Smooth muscle cell (in vitro differentiated cells): ENCODE data around the gene RABGAP1. TPM values are rescaled to one million over a fixed set of nuclear protein-coding genes. Genes with fewer than 3 reads are reported as not detected.

Experiments
- DNase-seq: peaks from one replicate; lab custom pipeline; 2025; ENCODE audit not compliant: unreplicated experiment; lab: John Stamatoyannopoulos, UW
- H2AFZ ChIP-seq: fragments of 200-600 bp; sonication (generic); 2 replicates; pipeline ENCODE4 v1.6.0; 2016; ENCODE audit warnings: antibody characterized with exemption, low read depth, mild to moderate bottlenecking
- H3F3A ChIP-seq: fragments of 200-600 bp; sonication (generic); 2 replicates; pipeline ENCODE4 v1.6.0; 2017; ENCODE audit warnings: antibody characterized with exemption, low read depth
- H3K27ac ChIP-seq: fragments of 200-600 bp; sonication (generic); 2 replicates; pipeline ENCODE4 v1.5.1; 2016; ENCODE audit warnings: low read depth, mild to moderate bottlenecking
- H3K27me3 ChIP-seq: fragments of 200-600 bp; sonication (generic); 2 replicates; pipeline ENCODE4 v1.6.1; 2016; ENCODE audit warnings: low read depth, mild to moderate bottlenecking
- H3K36me3 ChIP-seq: fragments of 200-600 bp; sonication (generic); 2 replicates; pipeline ENCODE4 v1.5.1; 2016; ENCODE audit warnings: low read depth
- H3K4me1 ChIP-seq: fragments of 200-600 bp; sonication (generic); 2 replicates; pipeline ENCODE4 v1.5.1; 2016; ENCODE audit warnings: low read depth
- H3K4me2 ChIP-seq: fragments of 200-600 bp; sonication (generic); 2 replicates; pipeline ENCODE4 v1.6.0; 2016; ENCODE audit warnings: mild to moderate bottlenecking
- H3K4me3 ChIP-seq: fragments of 200-600 bp; sonication (generic); 2 replicates; pipeline ENCODE4 v1.5.1; 2016; ENCODE audit warnings: mild to moderate bottlenecking
- H3K79me2 ChIP-seq: fragments of 200-600 bp; sonication (generic); 2 replicates; pipeline ENCODE4 v1.6.0; 2016; ENCODE audit warnings: low read depth, mild to moderate bottlenecking
- H3K9ac ChIP-seq: fragments of 200-600 bp; sonication (generic); 2 replicates; pipeline ENCODE4 v1.6.0; 2016; ENCODE audit warnings: low read depth
- H3K9me3 ChIP-seq: fragments of 200-600 bp; sonication (generic); replicated peaks from 2 replicates; pipeline ENCODE4 v1.5.1; 2016; ENCODE audit warnings: low read depth
- H4K20me1 ChIP-seq: fragments of 200-600 bp; sonication (generic); 2 replicates; pipeline ENCODE4 v1.6.0; 2016; ENCODE audit warnings: low read depth
- WGBS: methylation state at CpG from one replicate; pipeline ENCODE4 v1.1.7; 2016; ENCODE audit warnings: low lambda C conversion rate; 5-methylcytosine and 5-hydroxymethylcytosine counted together
- polyA plus RNA-seq: library from polyadenylated mRNA; unstranded; fragments of >200 nt; fragmentation: Nextera tagmentation; extraction: Ambion mirVana; gene quantifications from 2 replicates; pipeline ENCODE4 v1.2.1, GENCODE V29; 2016
- total RNA-seq: library from RNA; depleted of rRNA; stranded (reverse); fragments of >200 nt; gene quantifications from 2 replicates; pipeline ENCODE4 v1.2.3, GENCODE V29; 2014
- TF ChIP-seq, protein P1 (sequence below): fragments of 200-600 bp; sonication (generic); IDR thresholded peaks from 2 replicates; pipeline ENCODE4 v1.5.1; 2017; ENCODE audit warnings: borderline replicate concordance, mild to moderate bottlenecking, antibody characterized with exemption; ENCODE audit not compliant: insufficient read depth, poor library complexity, severe bottlenecking

RABGAP1 gene
- total and polyA plus RNA-seq, 2 experiments from 2014 or later, result 13.5 to 31.8 TPM

DNA sequence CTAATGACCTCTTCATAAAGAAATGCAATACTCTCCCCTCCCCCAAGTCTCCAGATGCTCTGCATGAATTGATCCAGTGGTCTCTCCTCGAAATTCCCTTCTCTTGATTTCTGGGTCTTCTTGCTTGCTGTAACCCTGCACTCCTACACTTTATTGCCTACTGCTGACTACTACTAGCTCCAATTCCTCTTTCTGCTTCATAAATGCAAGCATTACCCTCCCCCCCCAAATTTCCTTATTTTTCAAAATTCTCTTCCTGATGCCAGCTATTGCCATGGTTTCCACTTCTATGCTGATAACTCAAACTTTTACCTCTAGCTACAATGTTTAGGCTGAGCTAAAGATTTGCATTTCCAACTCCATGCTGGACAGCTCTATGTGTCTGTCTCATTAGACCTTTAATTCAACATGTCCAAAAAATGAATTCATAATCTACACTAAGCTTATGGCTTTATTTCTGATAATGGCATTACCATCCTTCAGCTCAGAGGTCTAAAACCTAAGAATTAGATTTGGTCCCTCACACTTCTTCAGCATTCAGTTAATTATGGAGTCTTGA lies 10.9 kb upstream of the RABGAP1 start:
- WGBS, result 96% methylated on average over 1 of the region's 1 CpG
- peak overlapping the region; percentile 97 for H3K4me2 ChIP-seq
- H3K27me3 ChIP-seq, result no peaks in the 10 kb centered on the region
- peaks cover 19% of the 10 kb centered on the region for H3K4me1 ChIP-seq
- H3K27ac ChIP-seq, result no peak overlapping the region
- no peak for DNase-seq
- no peak overlapping the region for H2AFZ ChIP-seq
- H3K36me3 ChIP-seq, result no peaks in the 10 kb centered on the region
- TF ChIP-seq, protein P1, sequence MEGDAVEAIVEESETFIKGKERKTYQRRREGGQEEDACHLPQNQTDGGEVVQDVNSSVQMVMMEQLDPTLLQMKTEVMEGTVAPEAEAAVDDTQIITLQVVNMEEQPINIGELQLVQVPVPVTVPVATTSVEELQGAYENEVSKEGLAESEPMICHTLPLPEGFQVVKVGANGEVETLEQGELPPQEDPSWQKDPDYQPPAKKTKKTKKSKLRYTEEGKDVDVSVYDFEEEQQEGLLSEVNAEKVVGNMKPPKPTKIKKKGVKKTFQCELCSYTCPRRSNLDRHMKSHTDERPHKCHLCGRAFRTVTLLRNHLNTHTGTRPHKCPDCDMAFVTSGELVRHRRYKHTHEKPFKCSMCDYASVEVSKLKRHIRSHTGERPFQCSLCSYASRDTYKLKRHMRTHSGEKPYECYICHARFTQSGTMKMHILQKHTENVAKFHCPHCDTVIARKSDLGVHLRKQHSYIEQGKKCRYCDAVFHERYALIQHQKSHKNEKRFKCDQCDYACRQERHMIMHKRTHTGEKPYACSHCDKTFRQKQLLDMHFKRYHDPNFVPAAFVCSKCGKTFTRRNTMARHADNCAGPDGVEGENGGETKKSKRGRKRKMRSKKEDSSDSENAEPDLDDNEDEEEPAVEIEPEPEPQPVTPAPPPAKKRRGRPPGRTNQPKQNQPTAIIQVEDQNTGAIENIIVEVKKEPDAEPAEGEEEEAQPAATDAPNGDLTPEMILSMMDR, result no peak
- no peaks in the 10 kb centered on the region for H3F3A ChIP-seq
- peak overlapping the region; percentile 95 for H3K4me3 ChIP-seq
- H3K9ac ChIP-seq, result no peak overlapping the region
- H3K79me2 ChIP-seq, result peaks cover 90% of the 10 kb centered on the region
- peaks cover 16% of the 10 kb centered on the region for H4K20me1 ChIP-seq
- H3K9me3 ChIP-seq, result no peaks in the 10 kb centered on the region

DNA sequence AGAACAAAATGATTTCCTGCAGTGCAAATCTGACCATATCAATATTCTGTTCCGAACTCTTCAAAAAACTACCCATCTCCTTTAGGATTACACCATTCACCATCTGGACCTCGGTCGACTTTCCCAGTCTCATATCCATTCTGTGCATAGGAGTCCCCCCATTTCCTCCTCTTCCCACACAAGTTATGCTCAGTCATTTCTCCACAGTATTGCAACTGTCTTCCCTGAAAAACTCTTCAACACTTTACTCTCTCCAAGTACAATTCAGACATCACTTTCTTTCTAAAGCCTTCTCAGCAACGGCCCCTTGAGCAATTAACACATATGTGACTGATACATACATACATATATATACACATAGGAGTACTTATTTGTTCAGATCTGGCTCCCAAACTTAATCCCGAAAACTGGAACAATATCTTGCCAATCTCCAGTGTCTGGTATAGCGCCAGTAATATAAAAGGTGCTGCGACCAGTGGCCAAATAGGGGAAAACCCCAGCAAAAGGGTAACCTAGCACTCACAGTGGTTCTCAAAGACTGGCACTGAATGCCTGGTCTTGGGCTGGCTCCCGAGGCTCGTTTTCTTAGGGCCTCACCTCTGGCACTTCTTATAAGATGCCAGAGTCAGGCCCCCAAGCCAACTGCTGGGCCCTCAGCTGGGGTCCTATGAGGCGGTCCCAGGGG lies 10.1 kb upstream of the RABGAP1 start:
- TF ChIP-seq, protein P1, result no peak
- H3K36me3 ChIP-seq, result no peaks in the 10 kb centered on the region
- H3K4me3 ChIP-seq, result peak overlapping the region; percentile 95
- peaks cover 9% of the 10 kb centered on the region for H4K20me1 ChIP-seq
- peaks cover 92% of the 10 kb centered on the region for H3K79me2 ChIP-seq
- DNase-seq, result no peak
- peaks cover 19% of the 10 kb centered on the region for H3K4me1 ChIP-seq
- no peaks in the 10 kb centered on the region for H3K27me3 ChIP-seq
- peak overlapping the region; percentile 97 for H3K4me2 ChIP-seq
- H2AFZ ChIP-seq, result peak overlapping the region; percentile 95
- peak overlapping the region; percentile 89 for H3K9ac ChIP-seq
- H3F3A ChIP-seq, result no peaks in the 10 kb centered on the region
- peak overlapping the region; percentile 69 for H3K27ac ChIP-seq
- WGBS, result 39% methylated on average over 9 of the region's 10 CpGs
- no peaks in the 10 kb centered on the region for H3K9me3 ChIP-seq

DNA sequence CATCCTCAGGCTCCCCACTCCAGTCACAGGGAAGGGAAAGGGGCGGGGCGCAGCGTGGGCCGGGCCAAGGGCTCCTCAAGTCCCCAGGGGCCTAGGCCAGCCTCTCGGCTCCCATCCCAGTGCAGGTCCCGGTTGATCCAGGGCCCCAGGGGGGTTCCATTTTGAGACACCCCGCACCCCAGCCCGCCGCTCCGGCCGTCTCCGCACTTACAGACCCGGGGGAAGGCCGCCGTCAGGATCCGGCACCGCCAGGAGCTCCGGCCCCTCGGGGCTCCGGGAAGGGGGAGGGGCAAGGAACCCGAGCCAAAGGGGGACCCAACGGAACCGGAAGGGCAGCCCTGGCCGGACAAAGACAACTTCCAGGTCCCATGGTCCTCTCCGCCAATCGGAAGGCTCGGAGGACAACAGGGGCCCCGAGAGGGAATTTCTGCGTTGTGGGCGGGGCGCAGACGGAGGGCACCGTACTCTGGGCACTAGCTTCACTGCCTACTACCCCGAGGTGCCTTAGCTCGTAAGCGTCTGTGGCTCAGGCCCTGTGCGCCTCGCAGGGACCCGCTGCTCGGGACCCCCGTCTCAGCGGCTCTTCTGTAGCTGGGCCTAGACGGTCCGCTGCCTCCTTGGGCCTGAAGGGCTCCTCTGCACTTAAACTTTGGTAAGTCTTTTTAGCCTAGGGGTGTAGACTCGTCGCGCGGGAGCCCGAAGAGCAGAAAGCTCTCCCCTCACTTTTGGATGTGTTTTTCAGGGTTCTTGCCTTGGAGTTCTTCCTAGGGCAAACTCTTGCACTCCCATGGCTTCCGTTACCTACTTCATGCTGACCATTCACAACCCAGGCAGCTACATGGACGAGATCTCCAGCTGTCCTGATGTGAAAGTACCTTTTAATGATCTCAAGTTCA lies 9.3 kb upstream of the RABGAP1 start, which contains the start of gene ZBTB26:
Gene ZBTB26, minus strand, starts transcription at position 287 of the 896 bp plus-strand sequence. CDS start 11,578 bp downstream, outside the sequence.
- no peaks in the 10 kb centered on the region for H3F3A ChIP-seq
- peaks cover 6% of the 10 kb centered on the region for H4K20me1 ChIP-seq
- peak within 1 kb of the TSS; percentile 95 for H3K4me3 ChIP-seq
- H3K4me1 ChIP-seq, result peaks cover 19% of the 10 kb centered on the region
- H2AFZ ChIP-seq, result peak within 1 kb of the TSS; percentile 95
- TF ChIP-seq, protein P1, result no peak
- no peaks in the 10 kb centered on the region for H3K27me3 ChIP-seq
- peak within 1 kb of the TSS; percentile 97 for H3K4me2 ChIP-seq
- peaks cover 91% of the 10 kb centered on the region for H3K79me2 ChIP-seq
- no peaks in the 10 kb centered on the region for H3K36me3 ChIP-seq
- peak; percentile 78 for DNase-seq
- H3K27ac ChIP-seq, result peak within 1 kb of the TSS; percentile 69
- peak within 1 kb of the TSS; percentile 89 for H3K9ac ChIP-seq
- H3K9me3 ChIP-seq, result no peaks in the 10 kb centered on the region
- under 1% methylated on average over 48 of the region's 51 CpGs for WGBS
